HepG2 (cell line): ENCODE results near the gene TFAP2E. TPM values are rescaled to one million over a fixed set of nuclear protein-coding genes. Genes with fewer than 3 reads are reported as not detected.

Source experiments
- ADNP ChIP-seq: sonication (generic); formaldehyde crosslinking; IDR thresholded peaks from 2 replicates; pipeline ENCODE4 v1.4.0; 2020; ENCODE audit warnings: missing genetic modification reagents
- BATF2 ChIP-seq: sonication (generic); formaldehyde crosslinking; IDR thresholded peaks from 2 replicates; pipeline ENCODE4 v1.8.0; 2022; ENCODE audit warnings: mild to moderate bottlenecking, missing genetic modification reagents, moderate library complexity
- CREM ChIP-seq, 2 experiments: sonication (generic) in 1 of 2; formaldehyde crosslinking in 1 of 2; IDR thresholded peaks; 2 replicates each; pipeline versions ENCODE4 v1.4.0 to v1.6.1; 2016 to 2020; ENCODE audit warnings: antibody characterized with exemption in 1 of 2, mild to moderate bottlenecking in 1 of 2, missing genetic modification reagents in 1 of 2
- CTCF ChIP-seq: sonication (generic); formaldehyde crosslinking; IDR thresholded peaks from 2 replicates; pipeline ENCODE4 v1.5.0; 2020; ENCODE audit warnings: mild to moderate bottlenecking, missing genetic modification reagents, moderate library complexity
- FOXO4 ChIP-seq: sonication (generic); formaldehyde crosslinking; conservative IDR thresholded peaks from 2 replicates; pipeline ENCODE4 v1.8.1; 2023; ENCODE audit warnings: missing genetic modification reagents
- IRX3 ChIP-seq: sonication (generic); formaldehyde crosslinking; IDR thresholded peaks from 2 replicates; pipeline ENCODE4 v1.8.1; 2023; ENCODE audit warnings: mild to moderate bottlenecking, low read depth, missing genetic modification reagents, borderline replicate concordance
- LCORL ChIP-seq, 2 experiments: fragments of 450-650 bp in 1 of 2; sonication (generic) in 1 of 2; formaldehyde crosslinking in 1 of 2; IDR thresholded peaks; 2 replicates each; pipeline versions ENCODE4 v1.5.0 to v1.6.1; 2017 to 2020; ENCODE audit warnings: antibody characterized with exemption in 1 of 2, missing genetic modification reagents in 1 of 2
- PRDM10 ChIP-seq: sonication (generic); formaldehyde crosslinking; IDR thresholded peaks from 2 replicates; pipeline ENCODE4 v1.4.0; 2020; ENCODE audit warnings: low read depth, missing genetic modification reagents
- ZMYM4 ChIP-seq: sonication (generic); formaldehyde crosslinking; IDR thresholded peaks from 2 replicates; pipeline ENCODE4 v1.8.1; 2023; ENCODE audit warnings: mild to moderate bottlenecking, missing genetic modification reagents
- ZNF205 ChIP-seq: IDR thresholded peaks from 2 replicates; pipeline ENCODE4 v1.6.1; 2018; ENCODE audit warnings: missing biosample characterization, missing genetic modification reagents
- ZNF34 ChIP-seq: sonication (generic); formaldehyde crosslinking; IDR thresholded peaks from 2 replicates; pipeline ENCODE4 v1.4.0; 2020; ENCODE audit warnings: mild to moderate bottlenecking, missing genetic modification reagents, borderline replicate concordance
- ZNF75D ChIP-seq: sonication (generic); formaldehyde crosslinking; IDR thresholded peaks from 2 replicates; pipeline ENCODE4 v1.8.1; 2023; ENCODE audit warnings: missing genetic modification reagents, mild to moderate bottlenecking, borderline replicate concordance
- polyA plus RNA-seq, 8 experiments: library from polyadenylated mRNA; depleted of rRNA in 3 of 8; stranded (reverse) in 7 of 8; unstranded in 1 of 8; fragments of >200 nt; fragmentation: Illumina TruSeq in 4 of 8; extraction: Trizol in 4 of 8; gene quantifications; 2 replicates each; pipeline versions ENCODE4 v1.2.1 to v1.2.3, GENCODE V29; 2011 to 2016; ENCODE audit warnings: low read depth in 4 of 8, missing spikeins in 1 of 8, mixed read lengths in 1 of 8; ENCODE audit not compliant: insufficient read depth in 1 of 8
- total RNA-seq, 5 experiments: library from RNA; depleted of rRNA; stranded (reverse); fragments of >200 nt; fragmentation: Illumina TruSeq; extraction: Trizol; gene quantifications; 2 replicates each; pipeline ENCODE4 v1.2.3, GENCODE V29; 2016; ENCODE audit warnings: low read depth in 1 of 5
- TF ChIP-seq, protein P1 (sequence below): sonication (generic); formaldehyde crosslinking; IDR thresholded peaks from 2 replicates; pipeline ENCODE4 v1.4.0; 2020; ENCODE audit warnings: missing genetic modification reagents
- TF ChIP-seq, protein P2 (sequence below): sonication (generic); formaldehyde crosslinking; IDR thresholded peaks from 2 replicates; pipeline ENCODE4 v1.5.0; 2020; ENCODE audit warnings: missing genetic modification reagents
- TF ChIP-seq, protein P3 (sequence below): sonication (generic); formaldehyde crosslinking; IDR thresholded peaks from 2 replicates; pipeline ENCODE4 v1.4.0; 2020; ENCODE audit warnings: missing genetic modification reagents, borderline replicate concordance

TFAP2E gene
- total and polyA plus RNA-seq, 2 of the 13 experiments (the other 11 are each of a cell fraction or from before 2014, with no cell fraction given): 0.31 to 0.41 TPM

DNA sequence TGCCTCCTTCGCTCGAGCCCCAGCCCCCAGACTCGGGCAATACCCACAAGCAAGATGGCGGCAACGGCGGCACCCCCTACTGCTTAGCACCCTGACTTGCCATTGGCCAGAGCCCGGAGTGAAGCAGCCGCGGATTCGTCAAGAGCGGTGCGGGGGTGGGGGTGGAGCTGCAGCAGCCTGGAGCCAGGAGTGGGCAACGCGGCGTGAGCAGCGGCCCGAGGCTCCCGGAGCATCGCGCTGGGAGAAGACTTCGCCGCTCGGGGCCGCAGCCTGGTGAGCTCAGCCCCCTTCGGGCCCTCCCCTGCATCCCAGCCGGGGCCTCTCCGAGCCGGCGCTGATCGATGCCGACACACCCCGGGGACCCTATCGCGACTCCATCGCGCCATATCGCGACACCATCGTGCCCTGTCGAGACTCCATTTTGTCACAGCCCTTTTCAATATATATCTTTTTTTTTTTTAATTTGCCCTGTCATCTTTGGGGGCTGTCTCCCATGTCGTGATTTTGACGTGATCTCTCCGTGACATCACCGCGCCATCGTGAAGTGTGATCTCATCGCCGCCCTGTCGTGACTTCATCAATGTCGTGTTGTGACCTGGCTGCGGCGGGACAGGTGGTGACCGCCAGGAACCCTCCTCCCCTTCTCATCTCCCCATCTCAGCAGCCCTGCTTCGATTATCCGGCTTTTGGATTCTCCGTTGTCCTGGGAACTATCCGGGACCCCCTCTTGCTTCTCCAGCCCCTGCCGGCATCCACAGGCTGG, 15.3 kb upstream of the TFAP2E start, which contains the start of gene NCDN (continued):
- no peak for TF ChIP-seq LCORL (IDR thresholded peaks at IDR 0.05)
- TF ChIP-seq LCORL (CRISPR knock-in tag; IDR thresholded peaks at IDR 0.05): no peak
- TF ChIP-seq PRDM10 (CRISPR knock-in tag): no peak
- TF ChIP-seq ZNF205 (CRISPR knock-in tag): 0 out of 2 replicates have a peak, but pooled peaks have one; percentile 28
- no peak for TF ChIP-seq ZNF34 (CRISPR knock-in tag)
- TF ChIP-seq ZMYM4 (CRISPR knock-in tag): no peak; the same call in 1 of the 2 replicates
- no peak for TF ChIP-seq ADNP (CRISPR knock-in tag)
- TF ChIP-seq, protein P1, sequence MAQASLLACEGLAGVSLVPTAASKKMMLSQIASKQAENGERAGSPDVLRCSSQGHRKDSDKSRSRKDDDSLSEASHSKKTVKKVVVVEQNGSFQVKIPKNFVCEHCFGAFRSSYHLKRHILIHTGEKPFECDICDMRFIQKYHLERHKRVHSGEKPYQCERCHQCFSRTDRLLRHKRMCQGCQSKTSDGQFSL: peak; percentile 61; the same call in 1 of the 2 replicates
- peak; percentile 89 for TF ChIP-seq CREM (IDR thresholded peaks at IDR 0.05)
- TF ChIP-seq CREM (CRISPR knock-in tag; IDR thresholded peaks at IDR 0.05): no peak
- no peak for TF ChIP-seq ZNF75D (CRISPR knock-in tag)
- TF ChIP-seq, protein P2, sequence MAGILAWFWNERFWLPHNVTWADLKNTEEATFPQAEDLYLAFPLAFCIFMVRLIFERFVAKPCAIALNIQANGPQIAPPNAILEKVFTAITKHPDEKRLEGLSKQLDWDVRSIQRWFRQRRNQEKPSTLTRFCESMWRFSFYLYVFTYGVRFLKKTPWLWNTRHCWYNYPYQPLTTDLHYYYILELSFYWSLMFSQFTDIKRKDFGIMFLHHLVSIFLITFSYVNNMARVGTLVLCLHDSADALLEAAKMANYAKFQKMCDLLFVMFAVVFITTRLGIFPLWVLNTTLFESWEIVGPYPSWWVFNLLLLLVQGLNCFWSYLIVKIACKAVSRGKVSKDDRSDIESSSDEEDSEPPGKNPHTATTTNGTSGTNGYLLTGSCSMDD (CRISPR knock-in tag): no peak
- no peak for TF ChIP-seq IRX3
- TF ChIP-seq FOXO4 (CRISPR knock-in tag): no peak
- 0 out of 2 replicates have a peak, but pooled peaks have one; percentile 12 for TF ChIP-seq CTCF (CRISPR knock-in tag)
- TF ChIP-seq, protein P3, sequence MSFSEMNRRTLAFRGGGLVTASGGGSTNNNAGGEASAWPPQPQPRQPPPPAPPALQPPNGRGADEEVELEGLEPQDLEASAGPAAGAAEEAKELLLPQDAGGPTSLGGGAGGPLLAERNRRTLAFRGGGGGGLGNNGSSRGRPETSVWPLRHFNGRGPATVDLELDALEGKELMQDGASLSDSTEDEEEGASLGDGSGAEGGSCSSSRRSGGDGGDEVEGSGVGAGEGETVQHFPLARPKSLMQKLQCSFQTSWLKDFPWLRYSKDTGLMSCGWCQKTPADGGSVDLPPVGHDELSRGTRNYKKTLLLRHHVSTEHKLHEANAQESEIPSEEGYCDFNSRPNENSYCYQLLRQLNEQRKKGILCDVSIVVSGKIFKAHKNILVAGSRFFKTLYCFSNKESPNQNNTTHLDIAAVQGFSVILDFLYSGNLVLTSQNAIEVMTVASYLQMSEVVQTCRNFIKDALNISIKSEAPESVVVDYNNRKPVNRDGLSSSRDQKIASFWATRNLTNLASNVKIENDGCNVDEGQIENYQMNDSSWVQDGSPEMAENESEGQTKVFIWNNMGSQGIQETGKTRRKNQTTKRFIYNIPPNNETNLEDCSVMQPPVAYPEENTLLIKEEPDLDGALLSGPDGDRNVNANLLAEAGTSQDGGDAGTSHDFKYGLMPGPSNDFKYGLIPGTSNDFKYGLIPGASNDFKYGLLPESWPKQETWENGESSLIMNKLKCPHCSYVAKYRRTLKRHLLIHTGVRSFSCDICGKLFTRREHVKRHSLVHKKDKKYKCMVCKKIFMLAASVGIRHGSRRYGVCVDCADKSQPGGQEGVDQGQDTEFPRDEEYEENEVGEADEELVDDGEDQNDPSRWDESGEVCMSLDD (CRISPR knock-in tag): peak; percentile 59; the same call in 1 of the 2 replicates
- no peak for TF ChIP-seq BATF2 (CRISPR knock-in tag)
